Measurements from ENCODE around the gene SHISAL1.
"Not testable (repeated sequence)": the region's sequence is repeated elsewhere in the genome, so short reads cannot be mapped to it uniquely, and the experiment has no call there.

SHISAL1 gene

DNA sequence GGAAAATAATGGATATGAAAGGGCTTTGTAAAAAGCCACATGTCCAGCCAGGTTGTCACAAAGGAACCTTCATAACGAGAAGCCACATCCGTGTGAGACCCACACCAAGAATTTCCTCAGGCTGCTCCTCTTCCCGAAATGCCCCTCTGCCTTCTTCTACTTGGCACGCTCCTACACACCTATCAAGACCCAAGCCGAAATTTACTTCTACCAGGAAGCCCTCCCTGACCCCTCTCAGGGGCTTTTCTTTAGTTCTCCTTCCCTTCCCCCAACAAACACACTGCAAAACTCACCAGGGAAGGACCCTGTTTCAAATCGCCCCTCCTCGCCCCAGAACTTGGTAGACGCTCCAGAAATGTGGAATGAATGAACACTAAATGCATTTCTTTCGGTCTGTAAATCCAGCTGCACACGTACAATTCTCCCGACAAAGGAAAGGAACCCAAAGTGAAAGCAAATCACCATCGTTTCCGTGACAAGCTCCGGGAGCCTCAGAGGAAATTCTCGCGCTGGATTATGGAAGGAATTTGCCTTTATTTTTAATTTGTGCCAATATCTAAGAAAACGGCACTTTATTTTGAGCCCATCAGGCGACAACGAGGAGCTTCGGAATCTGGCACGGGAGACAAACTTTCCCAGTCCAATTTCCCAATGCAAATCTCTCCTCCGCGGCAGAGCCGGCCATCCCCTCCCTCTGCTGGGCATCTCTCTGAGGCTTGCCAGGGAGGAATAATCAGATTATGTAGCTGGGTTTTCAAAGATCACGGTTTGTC lies 13.2 kb upstream of the SHISAL1 start:
- DNase-seq, result no peak

DNA sequence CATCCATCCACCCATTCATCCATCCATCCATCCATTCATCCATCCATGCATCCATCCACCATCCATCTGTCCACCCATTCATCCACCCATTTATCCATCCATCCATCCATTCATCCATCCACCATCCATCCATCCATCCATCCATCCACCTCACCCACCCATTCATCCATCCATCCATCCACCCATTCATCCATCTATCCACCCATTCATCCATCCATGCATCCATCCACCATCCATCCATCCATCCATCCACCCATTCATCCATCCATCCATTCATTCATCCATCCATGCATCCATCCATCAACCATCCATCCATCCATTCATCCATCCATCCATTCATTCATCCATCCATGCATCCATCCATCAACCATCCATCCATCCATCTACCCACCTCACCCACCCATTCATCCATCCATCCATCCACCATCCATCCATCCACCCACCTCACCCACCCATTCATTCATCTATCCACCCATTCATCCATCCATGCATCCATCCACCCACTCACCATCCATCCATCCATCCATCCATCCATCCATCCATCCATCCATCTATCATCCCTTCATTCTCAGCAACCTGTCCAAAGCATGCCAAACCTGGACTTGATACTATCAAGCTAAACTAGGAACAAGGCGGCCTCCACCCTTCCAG lies 10.5 kb upstream of the SHISAL1 start:
- not testable (repeated sequence) for DNase-seq

DNA sequence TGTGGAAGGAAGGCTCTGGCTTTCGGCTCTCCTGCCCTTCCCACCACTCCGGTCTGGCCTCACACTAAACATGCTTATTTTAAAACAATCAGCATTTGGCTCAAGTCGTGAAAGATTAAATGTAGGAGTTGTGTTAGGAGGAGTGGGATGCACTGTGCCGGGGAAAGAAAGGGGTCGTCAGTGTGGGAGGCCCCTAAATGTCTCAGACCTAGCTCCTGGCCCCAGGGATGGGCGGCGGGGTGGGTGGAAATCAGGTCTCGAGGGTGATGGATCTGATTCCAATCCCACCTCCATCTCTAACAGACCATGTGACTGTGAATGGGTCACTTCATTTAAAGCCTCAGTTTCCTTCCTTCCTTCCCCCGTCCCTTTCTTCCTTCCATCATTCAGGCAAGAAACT lies 6.9 kb upstream of the SHISAL1 start:
- DNase-seq, result no peak

DNA sequence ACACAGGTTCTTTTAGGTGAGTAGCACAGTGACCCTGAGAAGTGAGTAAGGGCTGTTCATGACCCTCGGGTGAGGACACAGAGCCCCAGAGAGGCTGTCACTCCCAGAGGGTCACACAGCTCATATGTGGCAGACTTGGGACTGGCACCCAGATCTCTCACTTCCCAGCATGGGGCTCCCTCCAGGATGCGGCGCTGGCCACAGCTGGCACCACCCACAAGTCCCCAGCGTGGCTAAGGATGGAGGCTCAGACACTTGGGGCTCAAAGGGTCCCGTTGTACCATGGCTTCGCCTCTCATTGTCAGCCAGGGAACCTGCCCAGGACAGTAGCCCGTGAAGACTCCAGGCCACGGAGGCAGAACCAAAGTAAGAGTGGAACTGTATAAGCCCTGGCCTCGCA lies 6.0 kb upstream of the SHISAL1 start:
- no peak for DNase-seq

DNA sequence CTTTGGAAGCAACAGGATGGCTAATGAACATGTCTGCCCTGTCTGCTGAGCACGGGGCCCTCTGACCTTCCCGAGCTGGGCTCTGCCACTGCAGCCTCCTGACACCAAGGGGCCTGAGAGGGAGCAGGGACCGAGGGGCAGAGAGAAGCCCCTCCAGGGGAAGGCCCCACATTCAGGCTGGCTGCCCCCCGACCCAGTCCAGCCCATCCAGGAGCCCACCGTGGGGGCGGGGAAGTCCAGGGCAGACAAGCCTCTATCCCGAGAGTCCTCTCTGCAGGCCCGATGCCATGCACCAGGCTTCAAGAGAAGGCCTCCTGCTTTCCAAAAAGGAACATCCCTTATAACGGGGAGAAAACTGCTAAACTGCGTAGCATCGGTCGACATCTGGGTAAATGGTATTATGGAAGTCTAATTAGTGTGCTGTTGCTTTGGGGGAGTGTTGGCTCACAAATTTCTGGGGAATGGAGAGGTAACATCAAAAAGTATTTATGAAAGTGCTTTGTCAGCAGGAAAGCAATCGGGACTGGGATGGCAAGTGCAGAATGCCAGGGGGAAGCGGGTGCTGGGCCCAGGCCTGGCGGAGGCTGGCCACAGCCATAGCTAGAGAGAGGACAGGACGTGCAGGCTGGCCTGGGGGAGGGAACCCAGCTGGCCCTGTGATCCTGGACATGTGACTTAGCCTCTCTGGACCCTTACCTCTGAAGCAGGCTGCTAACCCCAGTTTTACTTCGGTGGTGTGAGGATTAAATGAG lies 5.3 kb upstream of the SHISAL1 start:
- DNase-seq, result no peak

DNA sequence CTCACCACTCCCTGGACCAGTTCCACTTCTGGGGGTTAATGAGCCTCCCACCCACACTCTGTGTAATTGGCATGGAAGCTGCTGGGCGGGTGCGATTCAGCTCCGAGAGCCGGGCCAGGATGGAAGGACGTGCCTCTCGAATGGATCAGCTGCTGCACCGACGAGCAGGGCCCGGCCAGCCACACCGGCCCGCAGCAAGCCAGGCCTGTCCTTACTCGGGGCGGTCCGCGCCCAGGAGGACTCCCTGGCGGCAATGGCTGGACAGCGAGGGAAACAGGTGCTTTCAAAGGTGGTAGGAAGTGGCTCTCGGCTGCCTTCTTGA lies 4.3 kb upstream of the SHISAL1 start:
- no peak for DNase-seq

DNA sequence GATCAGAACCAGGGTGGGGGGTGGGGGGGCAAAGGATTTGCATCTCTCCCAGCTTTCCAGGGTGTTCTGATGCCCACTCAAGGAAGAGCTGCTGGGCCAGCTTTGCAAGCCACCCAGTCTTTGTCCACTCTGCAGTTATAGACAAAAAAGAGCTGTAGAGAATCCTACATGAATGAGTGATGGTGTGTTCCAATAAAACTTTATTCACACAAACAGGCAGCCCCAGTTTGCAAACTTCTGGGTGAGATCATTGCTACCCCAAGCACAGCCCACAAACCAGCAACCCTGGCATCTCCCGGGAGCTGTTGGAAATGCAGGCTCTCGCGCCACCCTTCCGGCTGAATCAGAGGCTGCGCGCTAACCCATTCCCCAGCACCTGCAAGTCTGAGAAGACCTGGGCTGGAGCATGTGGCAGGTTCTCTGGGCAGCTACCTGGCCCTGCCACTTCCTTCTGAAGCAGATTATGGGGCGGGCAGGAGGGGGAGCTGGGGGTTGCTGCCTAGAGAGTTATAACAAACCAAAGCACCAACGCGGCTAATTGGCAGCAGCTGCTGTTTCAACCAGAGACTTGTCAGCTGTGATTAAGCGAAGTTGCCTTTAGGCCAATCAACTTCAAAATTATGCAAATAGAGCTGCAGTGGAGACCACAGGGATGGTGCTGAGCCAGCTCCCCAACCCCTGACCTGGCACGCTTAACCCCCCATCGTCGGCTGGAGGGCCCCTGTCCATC lies 3.8 kb upstream of the SHISAL1 start:
- no peak for DNase-seq

DNA sequence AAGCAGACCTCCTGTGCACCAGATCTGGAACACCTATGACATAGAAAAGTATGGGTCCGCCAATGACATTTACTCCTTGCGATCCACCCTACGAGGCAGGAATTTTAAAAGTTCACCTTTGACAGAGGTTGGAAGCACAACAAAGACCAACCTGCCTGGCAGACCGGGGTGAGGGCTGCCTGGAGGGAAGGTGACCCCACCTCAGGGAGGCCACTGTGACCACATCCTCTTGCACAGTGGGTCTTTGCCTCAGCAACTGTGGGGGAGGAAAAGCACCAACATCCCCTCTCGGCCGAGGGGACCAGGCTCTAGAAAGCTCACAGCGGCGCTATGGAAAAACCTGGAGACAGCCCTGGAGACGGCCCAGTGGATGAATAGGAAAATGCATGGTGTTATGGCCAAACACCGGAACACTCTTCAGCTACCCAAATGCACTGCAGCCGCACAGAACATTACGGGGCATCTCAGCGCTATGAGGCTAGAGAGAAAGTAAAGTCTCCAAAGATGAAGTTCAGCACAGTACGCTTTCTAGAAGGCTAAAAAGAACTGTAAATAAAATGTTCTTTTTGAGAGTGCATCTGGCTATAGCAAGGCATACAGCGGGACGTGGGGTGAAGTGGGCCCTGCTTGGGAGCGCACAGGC lies 1.8 kb upstream of the SHISAL1 start:
- no peak for DNase-seq

DNA sequence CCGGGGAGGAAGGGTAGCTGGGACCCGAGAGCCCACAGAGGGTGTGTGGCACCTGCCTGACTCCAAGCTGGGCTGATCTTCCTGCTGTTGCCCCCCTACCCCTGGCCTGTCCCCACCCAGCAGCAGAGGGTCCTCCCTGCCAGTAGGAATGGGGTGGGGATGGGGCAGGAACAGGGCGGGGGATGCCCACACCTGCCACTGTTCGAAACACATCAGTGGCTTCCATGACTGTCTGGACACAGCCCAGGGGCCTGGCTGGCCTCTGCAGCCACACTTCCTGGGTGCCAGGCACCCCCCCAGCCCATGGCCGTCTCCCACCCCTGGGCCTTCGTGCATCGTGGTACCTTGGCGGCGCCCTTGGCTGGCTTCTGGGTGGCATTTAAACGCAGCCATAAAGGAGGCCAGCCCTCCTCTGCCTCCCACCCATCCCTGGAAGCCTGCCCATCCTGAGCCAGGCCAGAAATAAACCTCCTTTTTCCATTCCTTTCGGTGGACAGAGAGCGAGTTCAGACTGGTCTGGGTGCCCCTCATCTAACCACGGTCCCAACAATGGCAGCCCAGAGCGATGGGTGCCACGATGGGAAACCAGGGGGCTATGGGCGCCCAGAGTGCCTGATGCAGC lies 745 bp upstream of the SHISAL1 start:
- DNase-seq, result no peak

DNA sequence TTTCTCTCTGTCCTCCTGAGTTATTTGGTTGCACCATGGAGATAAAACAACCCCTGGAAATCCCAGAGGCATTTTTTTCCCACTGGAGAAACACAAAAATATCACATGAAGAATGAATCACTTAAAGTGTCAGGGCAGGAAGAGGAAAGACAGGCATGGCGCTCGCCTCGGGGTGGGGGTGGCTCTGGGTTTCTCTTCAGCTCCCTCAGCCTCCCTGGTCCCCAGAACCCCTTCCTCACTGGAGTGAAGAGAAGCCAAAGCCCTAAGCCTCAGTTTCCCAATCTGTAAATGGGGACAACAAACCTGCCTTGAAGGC lies 938 bp downstream of the SHISAL1 start:
- DNase-seq, result no peak

DNA sequence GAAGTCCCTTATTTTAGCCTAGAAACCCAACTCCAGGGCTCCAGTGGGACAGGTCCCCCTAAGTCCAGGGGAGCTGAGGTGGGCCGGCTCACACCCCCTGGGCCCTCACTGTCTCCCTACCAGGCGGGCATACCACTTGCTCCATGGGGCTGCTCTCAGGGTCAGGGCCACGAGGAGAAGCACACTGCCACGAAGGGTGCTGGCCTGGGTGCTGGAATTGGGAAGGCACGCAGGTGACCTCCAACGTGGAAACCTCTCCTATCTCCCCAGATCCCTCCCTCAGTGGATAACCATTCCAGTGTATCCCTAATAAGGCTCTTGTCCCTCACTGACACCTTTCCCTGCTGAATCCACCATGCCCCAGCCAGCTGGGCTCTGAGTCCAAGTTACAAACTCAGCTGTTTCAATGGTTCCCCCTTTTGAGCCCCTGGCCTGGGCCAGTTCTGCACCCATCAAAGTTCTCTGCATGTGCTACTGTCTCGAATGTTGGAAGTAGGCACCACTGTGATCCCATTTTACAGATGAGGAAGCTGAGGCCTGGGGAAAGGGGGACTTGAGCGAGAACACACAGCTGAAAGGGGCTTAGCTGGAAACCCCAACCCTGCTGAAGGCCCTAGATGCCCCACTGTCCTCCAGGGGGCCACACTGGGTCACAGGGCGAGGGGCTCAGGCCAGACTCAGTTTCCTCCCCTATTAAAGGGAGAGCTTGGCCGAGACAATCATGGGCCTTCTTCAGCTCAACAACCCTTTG lies 1.5 kb downstream of the SHISAL1 start:
- DNase-seq, result no peak

DNA sequence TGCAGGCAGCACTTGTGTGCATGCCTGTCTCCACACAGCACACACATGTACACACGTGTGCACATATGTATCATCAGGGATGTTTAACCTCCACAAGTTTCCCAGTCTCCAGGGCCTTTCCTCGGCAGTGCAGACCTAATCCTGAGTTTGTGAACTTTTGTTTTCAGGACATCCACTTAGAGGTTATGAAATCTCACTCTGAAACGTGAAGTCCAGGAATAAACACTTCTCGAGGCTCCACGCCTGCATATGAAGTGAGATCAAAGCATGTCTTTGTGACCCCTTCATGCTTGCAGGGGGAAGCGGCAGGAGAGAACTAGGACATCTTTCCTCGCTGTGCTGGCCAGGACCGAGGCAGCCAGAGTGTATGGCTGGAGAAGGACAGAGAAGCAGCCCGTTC lies 3.1 kb downstream of the SHISAL1 start:
- DNase-seq, result no peak

DNA sequence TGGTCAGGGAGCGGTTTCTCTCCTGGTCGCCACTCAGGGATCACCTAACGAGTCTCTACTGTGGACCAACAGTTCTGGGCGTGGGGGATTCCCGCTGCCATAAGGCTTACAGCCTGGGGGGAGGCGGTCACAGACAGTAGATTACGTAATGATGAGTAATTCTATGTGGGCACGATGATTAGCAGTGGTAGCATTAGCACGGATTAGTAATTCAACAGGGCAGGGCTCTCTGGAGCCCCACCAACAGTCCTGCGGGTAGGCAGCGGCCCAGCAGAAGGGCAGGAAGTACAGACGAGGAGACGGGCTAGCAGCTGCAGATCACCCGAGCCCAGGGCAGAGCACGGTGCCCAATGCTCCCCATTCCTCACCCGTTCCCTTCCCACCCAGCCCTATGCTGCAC lies 3.6 kb downstream of the SHISAL1 start:
- no peak for DNase-seq

DNA sequence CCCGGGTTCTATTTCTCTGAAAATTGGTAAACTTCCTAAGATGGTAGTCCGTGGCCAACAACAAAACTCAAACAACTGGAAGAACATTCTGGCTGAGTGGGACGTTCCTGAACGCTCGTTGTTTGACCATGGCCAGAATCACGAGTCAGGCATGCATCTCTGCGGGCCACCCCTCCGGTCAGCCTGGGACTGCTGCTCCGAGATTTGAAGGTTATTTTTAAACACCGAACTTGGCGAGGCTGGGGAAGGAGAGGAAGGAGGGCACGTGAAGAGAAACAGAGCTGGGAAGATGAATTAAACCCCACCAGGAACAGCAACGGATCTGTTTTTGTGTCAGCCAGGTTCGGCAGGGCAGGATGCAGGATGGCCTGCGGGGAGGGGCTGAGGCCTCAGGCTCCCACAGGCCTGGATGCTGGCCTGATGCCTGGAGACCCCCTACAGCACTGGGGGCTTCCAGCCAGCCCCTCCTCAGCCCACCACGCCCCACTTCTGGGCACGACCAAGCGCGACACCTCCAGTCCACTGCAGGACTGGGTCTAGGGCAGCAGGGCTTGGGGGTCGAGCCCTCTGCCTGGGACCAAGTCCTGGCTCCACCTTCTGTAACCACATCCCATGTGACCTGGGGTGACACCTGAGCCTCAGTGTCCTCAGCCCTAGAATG lies 5.1 kb downstream of the SHISAL1 start:
- no peak for DNase-seq

DNA sequence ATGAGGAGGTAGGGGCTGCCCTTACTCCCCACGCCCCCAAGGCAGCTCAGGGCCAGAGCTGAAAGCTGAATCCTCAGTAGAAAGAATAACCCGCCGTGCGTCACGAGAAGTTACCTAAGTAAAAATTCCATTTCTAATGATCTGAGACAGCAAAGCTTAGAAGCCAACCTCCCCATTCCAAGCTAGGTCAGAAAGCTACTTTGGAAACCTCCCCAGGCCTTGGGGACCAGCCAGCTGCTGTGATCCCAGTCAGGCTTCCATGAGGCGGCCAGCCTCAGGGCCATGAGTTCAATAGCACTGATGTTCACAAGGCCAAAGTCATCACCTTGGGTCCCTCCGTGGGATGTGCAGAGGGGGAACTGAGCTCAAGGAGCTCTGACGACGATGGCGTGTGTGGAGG lies 6.9 kb downstream of the SHISAL1 start:
- DNase-seq, result no peak

DNA sequence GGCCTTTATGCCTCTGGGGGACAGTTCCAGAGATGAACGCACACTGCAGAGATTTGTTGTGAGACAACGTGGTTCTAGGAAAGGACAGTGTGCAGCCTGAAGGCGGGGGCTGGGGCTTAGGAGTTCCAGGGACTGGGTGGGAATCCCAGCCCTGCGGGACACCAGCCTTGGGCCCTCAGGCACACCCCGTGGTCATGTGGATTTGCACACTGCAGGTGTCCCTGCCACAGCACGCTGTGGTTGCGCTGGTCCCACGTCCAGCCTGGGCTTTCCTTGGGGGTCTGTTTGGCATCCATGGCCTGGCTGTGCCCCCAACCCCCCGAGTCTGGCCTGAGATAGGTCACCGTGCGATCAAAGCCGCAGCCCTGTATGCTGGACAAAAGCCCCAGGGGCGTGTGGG lies 7.3 kb downstream of the SHISAL1 start:
- DNase-seq, result no peak

DNA sequence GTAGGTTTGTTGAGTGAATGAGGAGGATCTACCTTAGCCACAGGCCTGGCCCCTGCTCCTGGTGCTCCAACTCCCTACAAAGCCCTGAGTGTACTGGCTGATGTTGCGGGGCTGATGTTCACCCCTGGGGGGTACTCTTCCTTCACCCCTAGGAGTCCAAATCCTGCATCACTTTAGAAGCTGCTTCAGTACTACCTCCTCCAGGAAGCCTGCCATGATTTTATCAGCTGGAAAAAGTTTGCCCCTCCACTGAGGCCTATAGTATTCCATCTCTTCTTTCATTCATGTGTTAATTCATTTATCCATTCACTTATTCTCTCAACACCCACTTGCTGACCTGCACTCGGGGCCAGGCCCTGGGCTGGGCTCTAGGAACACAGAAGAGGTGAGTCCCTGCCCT lies 7.8 kb downstream of the SHISAL1 start:
- no peak for DNase-seq

DNA sequence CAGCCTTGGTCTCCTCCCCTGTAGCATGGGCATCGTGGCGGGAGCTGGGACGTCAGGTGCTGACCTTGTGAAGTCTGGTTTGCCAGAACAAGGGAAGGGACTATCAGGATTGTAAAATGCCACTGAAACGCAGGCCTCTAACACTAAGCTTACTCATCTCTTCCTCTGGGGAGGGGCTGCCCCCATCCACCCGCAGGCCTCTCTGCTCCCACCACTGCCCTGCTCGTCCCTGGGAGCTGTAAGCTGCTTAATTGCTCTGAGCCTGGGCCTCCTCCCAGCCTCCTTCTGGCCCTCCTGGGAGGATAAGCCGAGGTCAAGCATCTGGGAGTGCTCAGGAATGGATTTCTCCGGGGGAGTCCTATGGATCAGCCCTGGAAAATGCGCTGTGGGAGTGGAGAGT lies 8.4 kb downstream of the SHISAL1 start:
- no peak for DNase-seq

DNA sequence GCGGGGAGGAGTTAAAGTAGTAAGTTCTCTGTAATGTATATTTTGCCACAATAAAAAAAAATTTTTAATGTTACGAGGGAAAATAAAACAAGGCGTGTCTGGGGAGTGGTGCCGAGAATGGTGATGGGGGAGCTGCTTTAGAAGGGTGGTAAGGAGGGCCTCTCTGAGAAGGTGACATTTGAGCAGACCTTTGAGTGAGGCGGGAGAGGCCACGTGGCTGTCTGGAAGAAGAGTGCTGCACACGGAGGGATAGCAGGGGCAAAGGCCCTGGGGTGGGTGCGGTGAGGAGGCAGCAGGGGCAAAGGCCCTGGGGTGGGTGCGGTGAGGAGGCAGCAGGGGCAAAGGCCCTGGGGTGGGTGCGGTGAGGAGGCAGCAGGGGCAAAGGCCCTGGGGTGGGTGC lies 10.4 kb downstream of the SHISAL1 start:
- not testable (repeated sequence) for DNase-seq

DNA sequence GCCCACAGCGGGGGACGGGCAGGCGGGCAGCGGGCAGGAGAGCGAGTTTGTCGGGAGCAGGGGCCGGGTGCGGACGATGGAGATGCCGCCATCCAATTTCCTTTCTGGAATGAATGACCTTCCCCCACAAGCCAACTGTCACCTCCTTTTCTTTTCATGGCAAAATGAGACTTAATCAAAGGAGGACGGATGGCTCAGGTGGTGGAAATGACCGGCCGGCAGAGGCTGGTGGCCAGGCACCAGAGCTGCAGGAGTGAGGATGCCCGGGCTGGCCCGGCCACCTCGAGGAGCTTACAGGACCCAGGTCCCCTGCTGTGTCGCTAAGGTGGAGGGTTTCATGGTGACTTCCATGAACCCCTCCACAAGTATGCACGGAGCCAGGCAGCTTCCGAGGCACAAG lies 11.7 kb downstream of the SHISAL1 start:
- no peak for DNase-seq

DNA sequence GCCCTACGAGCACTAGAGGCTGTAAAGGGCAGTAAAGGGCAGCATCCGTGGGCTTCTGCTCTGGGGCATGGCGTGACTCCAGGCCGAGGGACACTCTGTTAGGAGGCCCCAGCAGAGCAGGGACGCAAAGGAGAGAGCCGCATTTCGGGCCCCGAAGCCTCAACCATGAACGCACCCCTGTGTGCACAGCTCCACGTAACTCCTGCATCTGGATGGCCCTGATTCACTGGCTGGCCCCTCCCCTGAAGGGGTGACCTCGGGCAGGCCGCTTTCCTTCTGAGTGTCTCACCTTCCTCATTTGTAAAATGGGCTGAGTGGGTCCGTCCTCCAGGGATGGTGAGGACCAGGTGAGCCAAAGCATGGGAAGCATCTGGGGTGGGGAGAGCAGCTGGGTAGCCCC lies 13.6 kb downstream of the SHISAL1 start:
- no peak for DNase-seq

Measured in DMS153 (cell line).